AG04449 (cell line): Measurements from ENCODE around the gene FHIP2A.
A peak's percentile ranks its signal among the peaks of the same experiment; 100 is the strongest.
"Not testable (repeated sequence)": the region's sequence is repeated elsewhere in the genome, so short reads cannot be mapped to it uniquely, and the experiment has no call there.

Experiments used
- CTCF ChIA-PET: fragments of 350-600 bp; formaldehyde crosslinking; extraction: SDS; loops from one replicate; lab custom pipeline; 2021; ENCODE audit warnings: antibody characterized with exemption; lab: Yijun Ruan, JAX
- POLR2A ChIA-PET: fragments of 400-600, 350-600 bp; formaldehyde crosslinking; extraction: SDS; loops from one replicate; lab custom pipeline; 2020; ENCODE audit warnings: antibody characterized with exemption, inconsistent platforms; lab: Yijun Ruan, JAX
- DNase-seq: peaks from one replicate; pipeline ENCODE4 v3.0.0-alpha.2; 2010; ENCODE audit warnings: low read depth, low spot score
- H3K4me3 ChIP-seq: 2 replicates; pipeline ENCODE4 v1.5.1; 2011; ENCODE audit warnings: low read depth, mild to moderate bottlenecking, control low read depth, low read length
- CTCF ChIP-seq: IDR thresholded peaks from one replicate; pipeline ENCODE4 v1.5.1; 2011; ENCODE audit warnings: mild to moderate bottlenecking, moderate library complexity, low read length, control low read depth, inconsistent platforms; ENCODE audit not compliant: insufficient read depth; ENCODE audit errors: missing control alignments

The FHIP2A gene

GRCh38 chr10:114856544-114857287 lies 35.1 kb downstream of the FHIP2A start:
- DNase-seq = peak; percentile 64
- CTCF ChIA-PET = interaction anchor here (1.1 to 1.9 kb wide), 2 partner anchors 23 to 31 kb away, joined by 4 read pairs; no protein-coding TSS in a partner anchor
- TF ChIP-seq CTCF = no peak
- no peak overlapping the region for H3K4me3 ChIP-seq
- POLR2A ChIA-PET = interaction anchor here (1.9 kb wide), 1 partner anchor 35 kb away, joined by 4 read pairs; the partner anchor contains the start of gene FHIP2A

- POLR2A ChIA-PET = interaction anchor here (1.9 kb wide), 1 partner anchor 36 kb away, joined by 4 read pairs; the partner anchor contains the start of gene FHIP2A
- H3K4me3 ChIP-seq, DNase-seq: not testable (repeated sequence)
- CTCF ChIA-PET = interaction anchor here (1.0 to 2.2 kb wide), 3 partner anchors 12 to 35 kb away, joined by 4 to 6 read pairs (median 5); partner anchors contain the start of gene FHIP2A
Observed at GRCh38 chr10:114857288-114857565, 35.6 kb downstream of the FHIP2A start.

- no peak for DNase-seq
- ChIA-PET CTCF (interaction anchor here (1.0 to 2.2 kb wide), 3 partner anchors 12 to 36 kb away, joined by 5 to 6 read pairs (median 6); partner anchors contain the start of gene FHIP2A), POLR2A (no interaction called here)
- TF ChIP-seq CTCF = no peak
- no peak overlapping the region for H3K4me3 ChIP-seq
Observed at GRCh38 chr10:114857922-114858629, 36.5 kb downstream of the FHIP2A start.

- POLR2A ChIA-PET = no interaction called here
- CTCF ChIA-PET = interaction anchor here (1.4 to 2.2 kb wide), 2 partner anchors 10 to 17 kb away, joined by 5 to 6 read pairs; no protein-coding TSS in a partner anchor
- no peak for TF ChIP-seq CTCF
- no peak overlapping the region for H3K4me3 ChIP-seq
- no peak for DNase-seq
Observed at GRCh38 chr10:114859222-114859621, 37.6 kb downstream of the FHIP2A start.

- CTCF ChIA-PET = interaction anchor here (1.0 to 12.9 kb wide), 3 partner anchors 9 to 41 kb away, joined by 3 to 114 read pairs (median 13); partner anchors contain the start of gene FHIP2A
Observed at GRCh38 chr10:114862456-114862855, 40.9 kb downstream of the FHIP2A start.

GRCh38 chr10:114867365-114867764 lies 45.8 kb downstream of the FHIP2A start:
- ChIA-PET POLR2A (no interaction called here), CTCF (interaction anchor here (0.7 to 12.9 kb wide), 3 partner anchors 12 to 396 kb away, joined by 3 to 114 read pairs (median 5); no protein-coding TSS in a partner anchor)
- TF ChIP-seq CTCF = no peak
- no peak for DNase-seq
- no peak overlapping the region for H3K4me3 ChIP-seq

More at GRCh38 chr10:114862456-114862855, 40.9 kb downstream of the FHIP2A start:
- no peak for TF ChIP-seq CTCF
- H3K4me3 ChIP-seq = no peak overlapping the region
- DNase-seq = no peak
- POLR2A ChIA-PET = no interaction called here
